GM21367 (cell line): ENCODE data around the gene ERGIC1.
"Not testable (repeated sequence)": the region's sequence is repeated elsewhere in the genome, so short reads cannot be mapped to it uniquely, and the experiment has no call there.

Experiments
- ATAC-seq: cut with Tn5 transposase; IDR thresholded peaks from one replicate; pipeline ENCODE4 v1.9.1; 2021; ENCODE audit not compliant: unreplicated experiment

ERGIC1 gene

GRCh38 chr5:172800088-172800551 is 33.9 kb upstream of the ERGIC1 start:
- no peak for ATAC-seq

- no peak for ATAC-seq
Observed at GRCh38 chr5:172801179-172801671, 32.8 kb upstream of the ERGIC1 start.

DNA sequence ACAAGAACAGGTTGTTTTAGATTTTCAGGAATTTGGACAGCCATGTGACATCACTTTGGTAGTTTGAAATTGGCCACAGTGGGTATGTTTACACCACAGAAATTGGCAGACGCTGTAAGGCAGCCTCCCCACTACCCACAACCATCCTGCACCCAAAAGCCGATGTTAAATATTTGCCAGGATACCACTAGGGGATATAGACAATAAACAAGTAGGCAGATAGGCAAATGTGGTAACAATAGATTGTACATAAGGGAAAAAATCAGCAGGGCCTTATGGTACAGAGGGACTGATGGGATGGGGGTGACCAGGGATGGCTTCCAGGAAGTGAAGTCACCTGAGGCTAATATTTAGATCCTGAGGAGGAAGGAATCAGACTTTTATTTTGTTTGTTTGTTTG is 31.9 kb upstream of the ERGIC1 start:
- ATAC-seq = no peak

- ATAC-seq = no peak
Observed at GRCh38 chr5:172802567-172803176, 31.4 kb upstream of the ERGIC1 start.

- no peak for ATAC-seq
Observed at GRCh38 chr5:172805018-172805683, 28.9 kb upstream of the ERGIC1 start.

DNA sequence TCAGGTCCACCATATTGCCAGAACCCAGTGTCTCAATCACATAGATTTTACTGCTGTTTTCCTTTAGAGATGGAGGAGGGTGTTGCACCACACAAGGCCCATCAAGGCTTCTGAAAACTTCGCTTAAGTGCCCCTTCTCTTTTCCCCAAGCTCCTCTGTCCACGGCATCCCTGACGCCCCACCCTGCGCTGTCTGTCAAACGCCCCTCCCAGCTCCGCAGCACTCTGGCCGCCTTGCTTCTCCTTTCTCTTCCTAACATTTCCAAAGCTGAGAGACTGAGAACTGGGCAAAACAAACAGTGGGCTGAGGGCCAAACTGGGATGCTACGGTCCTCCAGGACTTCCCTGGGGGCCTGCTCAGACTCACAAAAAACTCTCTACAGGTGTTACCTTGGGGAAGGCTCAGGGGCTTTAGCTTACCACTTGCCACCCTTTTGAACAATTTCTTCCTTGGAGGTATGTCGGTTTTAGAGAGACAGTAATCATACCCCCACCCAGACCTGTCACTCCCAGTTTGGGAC is 28.3 kb upstream of the ERGIC1 start:
- ATAC-seq = no peak

- peak; percentile 95 for ATAC-seq
Observed at GRCh38 chr5:172806897-172807672, 27.0 kb upstream of the ERGIC1 start.

GRCh38 chr5:172807766-172808311 is 26.2 kb upstream of the ERGIC1 start:
- no peak for ATAC-seq

DNA sequence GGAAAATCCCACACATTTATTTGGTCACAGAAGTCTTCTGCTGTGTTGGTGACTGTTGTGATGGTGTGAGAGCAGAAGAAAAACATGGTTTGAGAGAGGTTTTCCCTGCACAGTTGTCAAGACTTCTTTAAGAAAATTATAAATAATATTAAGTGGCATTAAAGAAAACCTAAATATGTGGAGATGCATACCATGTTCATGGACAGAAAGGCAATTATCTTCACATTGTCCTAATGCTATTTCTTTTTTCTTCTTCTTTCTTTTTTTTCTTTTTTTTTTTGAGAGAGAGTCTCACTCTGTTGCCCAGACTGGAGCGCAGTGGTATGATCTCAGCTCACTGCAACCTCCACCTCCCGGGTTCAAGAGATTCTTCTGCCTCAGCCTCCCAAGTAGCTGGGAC is 24.3 kb upstream of the ERGIC1 start:
- no peak for ATAC-seq

DNA sequence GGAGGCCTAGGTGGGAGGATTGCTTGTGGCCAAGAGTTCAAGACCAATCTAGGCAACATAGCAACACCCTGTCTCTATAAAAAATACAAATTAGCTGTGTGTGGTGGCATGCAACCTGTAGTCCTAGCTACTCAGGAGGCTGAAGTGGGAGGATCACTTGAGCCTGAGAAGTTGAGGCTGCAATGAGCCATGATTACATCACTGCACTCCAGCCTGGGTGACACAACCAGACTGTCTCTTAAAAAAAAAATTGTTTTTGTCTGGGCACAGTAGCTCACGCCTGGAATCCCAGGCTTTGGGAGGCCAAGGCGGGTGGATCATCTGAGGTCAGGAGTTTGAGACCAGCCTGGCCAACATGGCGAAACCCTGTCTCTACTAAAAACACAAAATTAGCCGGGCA is 23.1 kb upstream of the ERGIC1 start:
- ATAC-seq = not testable (repeated sequence)

- ATAC-seq = no peak
Observed at GRCh38 chr5:172815631-172816030, 18.4 kb upstream of the ERGIC1 start.

- no peak for ATAC-seq
Observed at GRCh38 chr5:172816925-172817562, 17.0 kb upstream of the ERGIC1 start.

GRCh38 chr5:172817664-172818063 is 16.4 kb upstream of the ERGIC1 start:
- ATAC-seq = no peak

- ATAC-seq = no peak
Observed at GRCh38 chr5:172818081-172818480, 16.0 kb upstream of the ERGIC1 start.

- ATAC-seq = no peak
Observed at GRCh38 chr5:172819569-172819968, 14.5 kb upstream of the ERGIC1 start.

DNA sequence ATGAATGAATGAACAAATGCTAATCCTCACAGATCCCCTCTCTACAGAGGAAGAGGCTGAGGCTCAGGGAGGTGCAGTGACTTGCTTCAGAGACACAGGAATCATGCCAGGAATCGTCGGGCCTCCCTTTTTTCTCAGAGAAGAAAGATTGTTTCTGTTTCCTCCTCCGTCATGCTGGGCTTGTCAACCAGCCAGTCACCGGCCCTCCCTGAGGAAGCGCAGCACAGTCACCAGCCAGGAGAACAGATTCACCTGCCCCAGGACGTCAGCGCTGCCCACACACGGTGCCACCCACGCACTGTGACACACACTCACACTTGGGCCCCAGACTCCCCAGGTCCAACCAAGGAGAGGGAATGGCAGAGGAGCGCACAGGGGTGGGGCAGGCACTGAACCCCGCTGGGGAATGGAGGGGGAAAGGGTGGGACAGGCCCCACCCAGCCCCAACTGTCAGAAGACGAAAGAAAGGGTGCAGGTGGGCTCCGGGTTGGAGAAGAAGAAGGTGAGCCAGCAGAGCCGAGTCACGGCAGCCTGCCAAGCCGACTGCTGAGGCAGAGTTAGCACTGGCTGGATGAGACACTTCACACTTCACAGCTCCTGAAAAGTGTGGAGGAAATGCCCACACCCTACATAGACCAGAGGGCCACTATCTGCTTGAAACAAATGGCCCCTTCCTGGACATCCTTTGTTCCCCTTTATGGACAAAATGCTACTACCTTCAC is 13.8 kb upstream of the ERGIC1 start:
- ATAC-seq = no peak

DNA sequence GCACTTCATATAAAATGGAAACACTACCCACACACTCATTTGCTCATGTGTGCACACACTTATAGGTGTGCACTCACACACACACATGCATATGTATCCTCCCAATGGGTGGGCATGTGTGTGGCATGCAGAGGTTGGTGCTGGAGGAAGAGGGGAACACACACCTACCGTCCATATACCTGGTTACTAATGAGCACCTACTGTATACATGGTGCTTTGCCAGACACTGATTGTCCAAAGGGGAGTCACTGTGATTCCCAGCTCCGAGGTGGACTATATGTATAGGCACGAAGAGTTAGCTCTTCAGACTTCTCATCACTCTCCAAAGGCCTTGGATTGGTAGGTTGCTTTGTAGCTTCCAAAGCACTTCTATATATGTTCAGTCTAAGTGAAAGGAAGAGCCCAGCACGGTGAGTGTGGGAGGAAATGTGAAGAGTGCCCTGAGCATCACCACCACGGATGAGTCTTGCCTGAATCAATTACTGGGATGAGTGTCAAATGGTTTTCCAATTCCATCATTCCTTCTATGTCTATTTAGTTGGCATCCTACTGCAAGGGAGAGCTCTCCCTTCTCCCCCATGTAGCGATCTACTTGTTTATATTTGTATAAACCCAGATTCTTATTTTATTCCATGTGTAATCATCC is 12.6 kb upstream of the ERGIC1 start:
- no peak for ATAC-seq

DNA sequence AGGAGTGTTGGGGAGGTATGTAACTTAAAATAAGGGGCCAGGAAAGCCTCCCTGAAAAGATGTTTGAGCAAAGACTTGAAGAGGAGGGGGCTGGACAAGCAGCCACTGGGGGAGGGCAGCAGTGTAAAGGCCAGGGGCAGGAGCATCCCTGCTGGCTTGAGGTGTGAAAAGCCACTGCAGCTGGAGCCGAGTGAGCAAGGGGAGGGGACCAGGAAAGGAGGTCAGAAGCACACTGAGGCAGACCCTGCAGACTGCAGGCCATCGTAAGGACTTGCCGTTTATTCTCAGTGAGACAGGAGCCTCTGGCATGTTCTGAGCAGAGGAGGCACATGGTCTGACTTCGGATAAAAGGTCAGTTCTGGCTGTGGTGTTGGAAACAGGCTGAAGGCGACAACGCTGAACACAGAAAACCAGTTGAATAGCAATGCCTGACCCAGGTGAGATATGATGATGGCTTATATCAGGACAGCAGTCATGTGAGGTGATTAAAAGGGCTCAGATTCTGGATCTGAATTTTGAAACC is 10.2 kb upstream of the ERGIC1 start:
- ATAC-seq = no peak

DNA sequence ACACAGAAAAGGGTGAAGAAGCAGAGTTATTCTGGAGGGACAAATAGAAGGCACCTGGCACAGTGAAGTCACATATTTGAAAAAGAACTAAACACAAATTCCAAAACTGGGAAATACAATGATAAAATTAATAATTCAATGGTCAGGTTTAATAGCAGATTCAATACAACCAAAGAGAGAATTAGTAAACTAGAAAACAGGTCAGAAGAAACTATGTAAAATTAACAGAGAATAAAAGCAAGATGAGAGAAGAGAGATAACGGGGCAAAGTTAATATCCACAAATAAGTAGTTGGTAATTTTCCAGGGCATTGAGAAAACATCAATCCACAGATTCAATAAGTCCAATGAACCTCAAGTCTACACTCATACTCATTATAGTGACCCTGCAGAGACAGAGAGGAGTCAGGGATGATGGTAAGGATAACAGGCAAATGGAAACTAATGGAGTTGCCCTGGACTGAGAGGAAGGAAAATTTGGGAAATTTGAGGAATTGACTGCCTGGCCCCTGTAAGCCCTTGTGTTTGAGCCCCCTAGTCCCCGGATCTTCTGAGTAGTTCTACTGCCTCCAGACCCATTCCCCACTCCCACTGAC is 8.3 kb upstream of the ERGIC1 start:
- no peak for ATAC-seq
